GM19193 (cell line): Measurements from ENCODE around the gene B3GNT2.

ENCODE experiments used
- POLR2A ChIP-seq: IDR thresholded peaks from 4 replicates; pipeline ENCODE4 v1.6.1; 2011; ENCODE audit not compliant: insufficient read depth, insufficient read length; ENCODE audit errors: extremely low read depth

The B3GNT2 gene

DNA sequence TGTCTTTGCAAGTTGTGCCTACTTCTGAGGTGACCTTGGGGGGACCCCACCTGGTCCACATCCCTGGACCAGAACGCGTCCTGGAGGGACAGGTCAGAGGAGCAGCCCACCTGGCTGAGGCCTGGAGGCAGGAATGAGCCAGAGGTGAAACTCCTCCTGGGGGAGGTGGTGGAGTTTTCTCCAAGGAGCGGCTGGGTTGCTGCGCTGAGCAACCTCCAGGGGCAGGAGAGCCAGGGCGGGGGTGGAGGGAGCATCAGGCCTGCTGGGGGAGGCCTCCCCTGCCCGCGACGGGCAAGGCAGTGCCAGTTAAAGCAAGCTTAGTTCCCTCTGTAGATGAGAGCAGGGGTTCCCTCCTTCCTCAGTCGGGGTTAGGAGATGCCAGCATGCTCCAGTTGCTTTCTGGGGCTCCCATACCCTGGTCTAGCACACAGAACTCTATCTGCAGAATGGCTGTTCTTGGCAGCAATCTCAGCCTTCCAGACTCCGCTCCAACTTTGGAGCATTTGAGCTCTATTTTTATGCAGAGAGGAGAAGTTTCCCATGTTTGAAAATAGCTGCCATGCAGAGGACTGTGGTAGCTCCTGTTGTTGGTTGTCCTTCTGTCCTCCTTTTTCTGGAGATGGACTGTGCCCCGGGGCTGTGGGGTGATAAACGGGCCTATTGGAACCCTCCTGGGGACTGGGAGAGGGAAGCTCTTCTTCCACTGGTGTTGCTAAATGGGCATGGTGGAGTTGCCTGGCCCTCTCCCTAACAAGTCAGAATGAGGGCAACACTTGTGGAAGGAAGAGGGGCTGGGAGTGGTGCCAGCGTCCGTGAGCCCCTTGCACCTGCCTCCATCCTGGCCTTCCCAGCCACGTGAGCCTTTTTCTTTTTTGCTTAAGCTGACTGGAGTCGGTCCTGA lies 39.1 kb downstream of the B3GNT2 start:
- TF ChIP-seq POLR2A = peak; percentile 17

DNA sequence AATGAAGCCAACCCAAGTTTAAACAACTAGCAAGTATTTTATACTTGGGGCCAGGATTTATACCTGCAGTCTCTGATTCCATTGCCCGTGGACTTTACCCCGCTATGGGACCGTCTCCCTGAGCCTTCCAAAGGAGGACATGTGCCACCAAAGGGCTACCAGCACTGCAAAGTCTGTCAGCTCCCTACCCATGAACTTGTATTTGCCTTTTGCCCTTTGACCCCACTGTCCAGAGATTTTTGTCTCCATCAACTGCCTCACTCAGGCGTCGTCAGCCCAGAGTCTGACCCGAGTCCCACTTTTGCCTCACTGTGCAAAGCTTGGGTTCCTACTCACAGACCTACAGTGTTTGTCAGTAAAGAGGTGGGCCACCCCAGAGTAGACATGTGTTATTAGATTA lies 40.6 kb downstream of the B3GNT2 start:
- no peak for TF ChIP-seq POLR2A

DNA sequence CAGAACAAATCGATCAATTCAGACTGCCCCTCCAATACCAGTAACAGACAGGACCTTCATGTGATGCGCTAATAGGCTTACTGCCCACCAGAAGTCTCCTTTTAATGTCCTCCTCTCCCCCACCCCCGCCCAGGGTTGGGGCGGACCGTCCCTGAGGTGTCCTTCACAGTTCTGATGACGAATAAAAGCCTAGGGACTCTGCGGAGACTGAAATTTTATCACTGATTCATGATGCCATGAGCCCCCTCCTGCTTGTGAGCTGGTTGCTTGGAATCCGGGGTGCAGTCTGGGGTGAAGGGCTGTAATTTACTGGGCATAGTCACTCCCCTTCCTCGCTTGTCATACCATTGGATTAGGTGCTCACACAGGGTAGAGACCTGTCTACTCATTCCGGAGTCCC lies 42.3 kb downstream of the B3GNT2 start:
- TF ChIP-seq POLR2A = no peak

DNA sequence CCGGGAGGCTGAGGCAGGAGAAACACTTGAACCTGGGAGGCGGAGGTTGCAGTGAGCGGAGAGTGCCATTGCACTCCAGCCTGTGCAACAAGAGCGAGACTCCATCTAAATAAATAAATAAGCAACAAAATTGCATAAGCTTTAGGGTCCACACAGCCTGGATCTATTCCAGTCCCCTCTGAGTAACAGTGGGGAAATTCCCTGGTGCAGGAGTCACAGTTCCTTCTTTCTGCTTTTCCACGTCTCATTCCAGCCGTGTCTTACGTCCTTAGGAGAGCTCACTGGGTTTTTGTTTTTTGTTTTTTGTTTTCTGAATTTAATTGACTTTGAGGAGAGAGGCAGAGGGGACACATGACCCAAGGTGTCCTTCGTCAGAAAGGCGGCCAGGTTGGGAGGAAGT lies 44.6 kb downstream of the B3GNT2 start:
- no peak for TF ChIP-seq POLR2A

DNA sequence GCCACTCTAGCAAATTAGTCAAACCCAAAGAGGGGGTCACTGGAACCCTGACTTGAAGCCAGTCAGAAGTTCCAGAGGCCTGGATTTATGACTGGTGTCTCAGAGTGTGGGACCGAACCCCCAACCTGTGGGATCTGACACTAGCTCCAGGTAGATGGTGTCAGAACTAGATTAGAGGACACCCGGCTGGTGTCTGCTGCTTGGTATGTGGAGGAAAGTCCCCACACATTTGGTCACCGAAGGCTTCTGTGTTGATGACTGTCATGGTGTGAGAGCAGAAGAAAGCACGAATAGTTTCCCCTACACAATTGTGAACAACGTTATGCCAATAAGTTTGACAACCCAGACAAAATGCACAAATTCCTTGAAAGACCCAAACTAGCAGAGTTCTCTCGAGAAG lies 48.1 kb downstream of the B3GNT2 start:
- no peak for TF ChIP-seq POLR2A

DNA sequence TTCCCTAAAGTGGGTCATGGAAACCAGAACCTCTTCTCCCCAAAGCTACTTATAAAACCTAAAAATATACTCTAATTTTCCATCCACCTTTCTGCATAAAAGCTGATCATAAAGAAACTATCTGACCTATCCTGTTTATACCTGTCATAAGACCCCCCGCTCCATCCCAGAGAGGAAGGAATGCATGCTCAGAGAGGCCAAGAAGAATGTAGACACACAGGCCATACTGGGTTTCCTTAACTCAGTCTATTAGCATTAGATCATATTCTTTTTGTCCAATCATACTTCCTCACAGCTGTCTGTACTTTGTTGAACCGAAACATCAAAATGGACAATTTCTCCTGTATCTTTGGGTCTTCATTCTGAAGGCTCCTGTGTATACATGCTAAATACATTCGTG lies 52.3 kb downstream of the B3GNT2 start:
- TF ChIP-seq POLR2A = no peak

DNA sequence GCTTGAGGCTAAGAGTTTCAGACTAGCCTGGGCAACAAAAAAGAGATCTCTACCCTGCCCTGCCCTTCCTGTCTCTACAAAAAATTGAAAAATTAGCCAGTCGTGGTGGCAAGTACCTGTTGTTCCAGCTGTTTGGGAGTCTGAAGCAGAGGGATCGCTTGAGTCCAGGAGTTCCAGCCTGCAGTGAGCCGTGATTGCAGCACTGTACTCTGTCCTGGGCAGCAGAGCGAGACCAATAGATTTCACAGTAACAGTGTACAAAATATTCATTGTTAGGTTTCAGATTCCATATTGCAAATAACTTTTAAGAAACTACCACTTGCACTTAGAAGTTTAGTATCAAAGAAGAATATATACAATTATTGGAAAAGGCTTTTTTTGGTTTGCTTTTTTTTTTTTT lies 54.3 kb downstream of the B3GNT2 start:
- no peak for TF ChIP-seq POLR2A

DNA sequence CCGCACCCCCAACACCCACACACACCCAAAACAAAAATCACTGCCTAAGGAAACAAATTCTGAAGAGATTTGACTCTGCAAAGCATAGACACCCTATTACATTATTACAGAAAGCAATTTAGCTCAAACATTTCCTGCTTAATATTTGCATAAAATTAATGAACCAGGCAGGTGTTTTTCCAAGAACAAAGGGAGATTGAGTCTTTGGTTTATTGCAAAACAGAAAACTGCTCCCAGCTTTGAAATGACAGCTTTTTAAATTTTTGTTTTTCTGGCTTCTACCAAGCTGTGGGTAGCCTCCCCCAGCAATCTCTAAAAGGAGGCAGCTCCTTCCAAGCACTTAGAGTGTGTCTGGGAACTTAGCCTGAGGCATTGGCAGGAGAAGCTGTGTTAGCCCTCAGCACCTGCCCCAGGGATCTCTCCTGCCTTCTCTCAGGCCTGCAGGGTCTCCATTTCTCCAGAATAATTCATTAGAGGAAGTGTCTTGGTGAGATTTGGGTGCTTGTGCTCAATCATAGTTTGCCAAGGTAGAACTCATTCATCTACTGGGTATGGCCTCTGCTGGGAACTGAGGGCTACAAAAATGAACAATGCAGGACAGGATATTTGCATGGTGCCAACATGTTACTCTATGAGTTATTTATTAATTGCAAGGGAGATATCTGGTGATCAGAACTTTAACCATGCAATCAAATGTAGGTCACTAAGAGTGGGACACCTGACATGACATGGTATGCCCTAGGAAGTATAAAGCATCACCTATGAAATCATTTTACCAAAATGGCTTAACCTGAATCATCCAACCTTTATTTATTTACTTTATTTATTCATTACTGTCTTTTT lies 58.7 kb downstream of the B3GNT2 start:
- TF ChIP-seq POLR2A = no peak

DNA sequence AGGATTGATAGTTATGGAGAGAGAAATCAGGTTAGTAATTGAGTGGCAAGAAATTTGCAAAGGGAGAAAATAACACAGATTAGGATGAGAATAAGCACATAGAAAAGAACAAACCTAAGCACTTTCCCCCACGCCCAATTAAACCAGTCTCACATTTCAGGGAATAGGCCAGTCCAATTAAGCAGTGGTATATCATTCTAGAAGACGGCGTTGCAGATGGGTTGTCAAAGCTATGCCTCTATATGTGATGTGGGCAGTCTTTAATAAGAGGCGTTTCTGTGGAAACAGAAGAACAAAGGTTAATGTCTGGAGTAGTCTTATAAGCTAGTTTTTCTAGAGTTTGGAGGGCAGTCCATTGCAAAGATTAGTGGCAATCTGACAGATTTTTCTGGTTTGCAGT lies 61.6 kb downstream of the B3GNT2 start:
- no peak for TF ChIP-seq POLR2A

DNA sequence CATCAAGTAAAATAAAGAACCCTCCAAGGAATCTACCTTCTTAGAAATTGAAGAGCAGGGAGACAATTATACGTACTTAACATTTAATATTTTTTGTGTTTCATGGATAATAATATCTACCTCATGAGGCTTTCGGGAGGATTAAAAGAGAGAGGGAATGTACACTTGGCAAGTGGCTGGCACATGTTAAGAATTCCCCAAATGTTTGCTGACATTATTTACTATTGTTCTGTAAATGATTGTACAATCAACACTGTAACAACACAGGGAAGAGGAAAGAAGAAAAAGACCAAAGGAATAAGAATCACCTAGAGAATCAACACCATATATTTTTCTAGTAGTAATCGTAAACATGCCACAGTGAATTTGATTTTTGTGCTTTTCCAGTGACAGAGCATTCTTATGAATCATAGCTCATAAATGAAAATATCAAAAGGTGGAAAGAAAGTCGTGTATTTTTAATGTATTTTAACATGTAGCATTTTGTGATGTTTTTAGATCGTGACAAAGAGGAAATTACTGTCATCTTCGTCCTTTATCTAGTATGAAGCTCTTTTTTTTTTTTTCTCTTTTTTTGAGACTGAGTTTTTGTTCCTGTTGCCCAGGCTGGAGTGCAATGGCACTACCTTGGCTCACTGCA lies 67.3 kb downstream of the B3GNT2 start:
- TF ChIP-seq POLR2A = no peak

DNA sequence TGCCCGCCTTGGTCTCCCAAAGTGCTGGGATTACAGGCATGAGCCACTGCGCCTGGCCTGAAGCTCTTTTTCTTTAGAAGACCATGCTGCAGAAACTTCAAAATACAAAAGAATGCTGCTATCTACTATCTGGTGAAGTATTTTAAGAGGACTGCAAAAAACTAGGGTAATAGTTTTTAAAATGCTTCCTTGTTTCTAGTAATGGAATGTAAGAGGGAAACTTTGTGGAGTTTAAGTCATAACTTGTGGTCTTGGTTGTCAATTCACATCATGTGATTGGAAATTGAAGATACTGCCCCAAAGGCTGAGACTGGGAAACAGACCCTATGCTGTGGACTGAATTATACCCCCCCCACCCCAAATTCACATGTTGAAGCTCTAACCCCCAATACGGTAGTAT lies 68.3 kb downstream of the B3GNT2 start:
- no peak for TF ChIP-seq POLR2A

DNA sequence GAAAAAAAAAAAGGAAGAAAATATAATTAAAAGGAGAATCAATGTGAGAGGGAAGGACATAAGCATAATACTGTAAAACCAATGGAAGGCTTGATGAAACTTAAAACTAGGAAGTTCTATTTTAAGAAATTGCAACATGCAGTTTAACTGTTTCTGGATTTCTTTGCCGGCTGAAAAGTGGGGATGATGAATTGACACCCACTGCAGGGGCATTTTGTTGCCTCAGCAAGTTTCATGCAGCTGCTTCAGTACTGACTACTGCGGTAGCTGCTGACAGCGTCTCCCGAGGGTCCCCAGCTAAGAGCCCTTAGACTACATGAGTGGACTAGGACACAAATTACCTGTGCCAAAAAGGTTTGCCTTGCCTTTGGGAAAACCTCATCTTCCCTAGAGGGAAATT lies 69.2 kb downstream of the B3GNT2 start:
- TF ChIP-seq POLR2A = no peak

DNA sequence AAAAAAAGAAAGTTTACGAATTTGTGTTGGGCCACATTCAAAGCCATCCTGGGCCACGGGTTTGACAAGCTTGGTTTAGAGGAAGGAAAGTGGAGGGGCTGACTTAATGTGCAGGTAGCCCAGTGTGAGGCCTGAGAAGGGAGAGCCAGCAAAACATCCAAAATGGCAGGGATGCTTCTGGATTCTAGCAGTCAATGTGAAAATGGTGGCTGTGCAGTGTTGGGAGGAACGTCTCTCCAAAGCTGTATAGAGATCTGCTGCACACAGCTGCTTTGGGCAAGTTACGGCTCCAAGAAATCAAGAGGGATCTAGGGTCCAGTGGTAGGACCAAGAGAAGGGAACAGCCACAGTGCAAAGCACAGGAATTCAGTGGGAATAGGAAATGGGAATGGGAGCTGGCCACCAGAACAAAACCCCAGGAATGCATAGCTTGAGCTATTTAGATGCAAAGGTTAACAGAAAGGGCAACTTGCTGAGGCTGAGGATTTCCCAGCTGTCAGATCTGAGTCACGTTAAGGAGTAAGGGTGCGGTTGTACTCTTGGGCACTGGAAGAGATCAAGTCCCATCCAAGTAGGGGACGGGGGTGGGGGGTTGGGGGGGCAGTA lies 70.6 kb downstream of the B3GNT2 start:
- TF ChIP-seq POLR2A = no peak

DNA sequence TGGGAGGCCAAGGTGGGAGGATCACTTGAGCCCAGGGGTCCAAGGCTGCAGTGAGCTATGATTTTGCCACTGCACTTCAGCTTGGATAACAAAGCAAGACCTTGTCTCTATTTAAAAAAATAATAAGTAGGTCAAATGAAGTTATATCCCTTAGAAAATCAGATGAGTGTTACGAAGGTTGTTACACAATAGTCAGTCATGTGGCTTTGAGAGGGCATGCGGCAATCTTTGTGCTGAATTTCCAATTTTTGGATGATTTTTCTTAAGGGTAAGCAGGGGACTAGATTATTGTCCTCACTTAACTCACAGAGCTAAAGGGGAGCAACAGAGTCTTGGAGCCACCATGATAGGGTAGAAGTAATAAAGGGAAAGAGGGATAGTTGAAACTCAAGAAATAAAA lies 71.8 kb downstream of the B3GNT2 start:
- TF ChIP-seq POLR2A = no peak

DNA sequence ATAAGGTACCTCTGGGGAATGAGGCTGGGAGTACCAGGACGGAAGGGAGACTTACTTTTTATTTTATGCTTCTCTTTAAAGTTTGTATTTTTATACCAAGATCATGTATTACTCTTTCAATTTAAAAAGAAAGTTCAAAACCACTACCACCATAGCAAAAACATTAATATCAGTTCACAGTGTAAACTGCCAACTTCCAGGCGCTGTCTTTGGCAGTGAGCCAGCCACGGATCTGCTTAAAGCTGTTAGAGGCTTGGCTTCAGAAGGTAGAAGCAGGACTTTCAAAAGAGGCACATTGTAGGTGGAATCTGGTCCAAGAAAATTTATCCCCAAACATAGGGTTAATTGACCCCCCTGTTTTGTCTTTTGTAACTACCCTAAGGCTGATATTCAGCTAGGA lies 74.8 kb downstream of the B3GNT2 start:
- TF ChIP-seq POLR2A = no peak
